Esophagus muscularis mucosa (tissue), 4 donors: ENCODE results near the gene RHBDL3. TPM values are rescaled to one million over a fixed set of nuclear protein-coding genes. Genes with fewer than 3 reads are reported as not detected.

Source experiments
- DNase-seq: peaks from one replicate; pipeline ENCODE4 v3.0.0-alpha.2; 2017; ENCODE audit errors: extremely low spot score
- H3K27ac ChIP-seq, 4 donors: fragments of 200-600 bp; sonication (generic); replicated peaks in 1 of 4; 1 replicate in 3 of 4; 2 replicates in 1 of 4; pipeline ENCODE4 v1.5.1; 2016 to 2019; ENCODE audit warnings: mild to moderate bottlenecking in 1 of 4
- H3K27me3 ChIP-seq, 4 donors: fragments of 200-600 bp; sonication (generic); one replicate each; pipeline versions ENCODE4 v1.5.1 to v1.6.0; 2016 to 2019
- H3K36me3 ChIP-seq, 4 donors: fragments of 200-600 bp; sonication (generic); one replicate each; pipeline ENCODE4 v1.5.1; 2016 to 2019
- H3K4me1 ChIP-seq, 4 donors: fragments of 200-600 bp; sonication (generic); one replicate each; pipeline ENCODE4 v1.5.1; 2016 to 2019
- H3K4me3 ChIP-seq, 4 donors: fragments of 200-600 bp; sonication (generic); 1 replicate in 2 of 4; 2 replicates in 2 of 4; pipeline ENCODE4 v1.5.1; 2016 to 2019; ENCODE audit warnings: mild to moderate bottlenecking in 4 of 4, moderate library complexity in 1 of 4
- H3K9me3 ChIP-seq, 4 donors: fragments of 200-600 bp; sonication (generic); 1 replicate in 3 of 4; 2 replicates in 1 of 4; pipeline ENCODE4 v1.5.1; 2016 to 2019
- CTCF ChIP-seq, 3 experiments: fragments of 200-600 bp in 2 of 3; fragments of 450-650 bp in 1 of 3; sonication (generic) in 2 of 3; IDR thresholded peaks; one replicate each; pipeline ENCODE4 v1.5.1; 2017 to 2019; ENCODE audit warnings: antibody characterized with exemption in 3 of 3, mild to moderate bottlenecking in 2 of 3, moderate library complexity in 1 of 3
- EP300 ChIP-seq: sonication (generic); formaldehyde crosslinking; IDR thresholded peaks from one replicate; pipeline ENCODE4 v1.6.1; 2017; ENCODE audit warnings: antibody characterized with exemption
- POLR2A ChIP-seq: fragments of 450-650 bp; IDR thresholded peaks from one replicate; pipeline ENCODE4 v1.6.1; 2017; ENCODE audit warnings: antibody characterized with exemption, moderate library complexity, mild to moderate bottlenecking, low read depth
- POLR2AphosphoS5 ChIP-seq, 2 donors: sonication (generic); formaldehyde crosslinking; IDR thresholded peaks; one replicate each; pipeline ENCODE4 v1.6.1; 2017; ENCODE audit warnings: antibody characterized with exemption in 2 of 2
- WGBS: methylation state at CpG from one replicate; pipeline ENCODE4 v1.1.5; 2018; 5-methylcytosine and 5-hydroxymethylcytosine counted together
- intact Hi-C: fragments of 100-400 bp; cut with DNase I; formaldehyde crosslinking; loops from one replicate; pipeline ENCODE4 v1.15.1; 2023
- total RNA-seq, 4 donors: library from RNA; depleted of rRNA; stranded (reverse); fragments of >200 nt; gene quantifications; one replicate each; pipeline versions ENCODE4 v1.1.0 to v1.2.1, GENCODE V29; 2016

The RHBDL3 gene
- total RNA-seq = 1 to 10 TPM in 2 of 4 donors, under 1 TPM in 2; 0.42 to 2.1 (median 1.0) TPM

- DNase-seq = no peak
- TF ChIP-seq EP300 (no peak), CTCF (IDR thresholded peaks at IDR 0.05) (no peak), POLR2AphosphoS5 (IDR thresholded peaks at IDR 0.05) (peak in 1 of 2 donors; percentile 43), POLR2A (no peak)
- Histone ChIP-seq H3K4me3 (peak within 1 kb of the TSS; percentile 67 to 84 (median 75)), H3K27me3 (peaks cover 0 to 37% (median 12%) of the 10 kb centered on the region in 4 donors), H3K4me1 (peaks cover 19 to 38% (median 33%) of the 10 kb centered on the region in 4 donors), H3K9me3 (no peaks in the 10 kb centered on the region), H3K36me3 (no peaks in the 10 kb centered on the region), H3K27ac (peak within 1 kb of the TSS; percentile 17 to 63 (median 55))
- WGBS = 22% methylated on average over 3 of the region's 68 CpGs
- intact Hi-C loops = no loop called here
These were observed at the start of gene RHBDL3 for GRCh38 chr17:32265192-32265923. Gene RHBDL3, plus strand, starts transcription at chr17:32265832. Its CDS starts 358 bp downstream, at chr17:32266190.

- no peaks in the 10 kb centered on the region for H3K4me1 ChIP-seq
- no peaks in the 10 kb centered on the region for H3K27me3 ChIP-seq
- no peak overlapping the region for H3K27ac ChIP-seq
- H3K4me3 ChIP-seq = no peak overlapping the region
- no peaks in the 10 kb centered on the region for H3K9me3 ChIP-seq
- TF ChIP-seq CTCF (IDR thresholded peaks at IDR 0.05) (no peak), EP300 (no peak), POLR2AphosphoS5 (IDR thresholded peaks at IDR 0.05) (no peak), POLR2A (no peak)
- intact Hi-C loops = no loop called here
- no peak for DNase-seq
- H3K36me3 ChIP-seq = peaks cover 0 to 54% (median 26%) of the 10 kb centered on the region in 4 donors
- WGBS = 69% methylated on average over 3 of the region's 3 CpGs
These were observed 43.0 kb upstream of the RHBDL3 start for GRCh38 chr17:32222621-32223020.

GRCh38 chr17:32223703-32224102 is 41.9 kb upstream of the RHBDL3 start:
- 92% methylated on average over 3 of the region's 3 CpGs for WGBS
- DNase-seq = no peak
- H3K36me3 ChIP-seq = peaks cover 0 to 54% (median 24%) of the 10 kb centered on the region in 4 donors
- no peaks in the 10 kb centered on the region for H3K27me3 ChIP-seq
- no peaks in the 10 kb centered on the region for H3K4me1 ChIP-seq
- no peak overlapping the region for H3K27ac ChIP-seq
- intact Hi-C loops = no loop called here
- TF ChIP-seq CTCF (IDR thresholded peaks at IDR 0.05) (no peak), POLR2A (no peak), EP300 (no peak)
- no peak overlapping the region for H3K4me3 ChIP-seq
- H3K9me3 ChIP-seq = no peaks in the 10 kb centered on the region

GRCh38 chr17:32226886-32227285 is 38.7 kb upstream of the RHBDL3 start:
- H3K27me3 ChIP-seq = no peaks in the 10 kb centered on the region
- H3K9me3 ChIP-seq = no peaks in the 10 kb centered on the region
- H3K4me1 ChIP-seq = no peaks in the 10 kb centered on the region
- intact Hi-C loops = no loop called here
- TF ChIP-seq POLR2A (no peak), EP300 (no peak), POLR2AphosphoS5 (IDR thresholded peaks at IDR 0.05) (no peak), CTCF (IDR thresholded peaks at IDR 0.05) (no peak)
- peaks cover 0 to 42% (median 20%) of the 10 kb centered on the region in 4 donors for H3K36me3 ChIP-seq
- no peak overlapping the region for H3K4me3 ChIP-seq
- no peak for DNase-seq
- no peak overlapping the region for H3K27ac ChIP-seq
- 79% methylated on average over 3 of the region's 3 CpGs for WGBS
